H1 (cell line): ENCODE data around the gene SH2D7. TPM values are rescaled to one million over a fixed set of nuclear protein-coding genes. Genes with fewer than 3 reads are reported as not detected.

Source experiments
- ASH2L ChIP-seq: fragments of 200-600, 300-600 bp; sonication (generic); IDR thresholded peaks from one replicate; pipeline ENCODE4 v1.7.1; 2017; ENCODE audit warnings: low read length
- NANOG ChIP-seq: IDR thresholded peaks from 2 replicates; pipeline ENCODE4 v1.6.1; 2011; ENCODE audit warnings: low read length, low read depth, mild to moderate bottlenecking, inconsistent platforms; ENCODE audit not compliant: insufficient read depth, poor library complexity, severe bottlenecking
- RAD21 ChIP-seq, 2 experiments: IDR thresholded peaks in 1 of 2; conservative IDR thresholded peaks in 1 of 2; 2 replicates each; pipeline ENCODE4 v1.6.1; 2011; ENCODE audit warnings: low read depth in 2 of 2, low read length in 2 of 2, improper control_type of control experiment in 1 of 2, inconsistent platforms in 1 of 2, mild to moderate bottlenecking in 1 of 2, moderate library complexity in 1 of 2
- RNF2 ChIP-seq: fragments of 200-900, 300-1000 bp; sonication (generic); IDR thresholded peaks from 2 replicates; pipeline ENCODE4 v1.7.1; 2016; ENCODE audit warnings: borderline replicate concordance, low read depth, mild to moderate bottlenecking, antibody characterized with exemption, low read length; ENCODE audit not compliant: poor library complexity, severe bottlenecking; ENCODE audit errors: missing control alignments
- SIRT6 ChIP-seq: IDR thresholded peaks from one replicate; pipeline ENCODE4 v1.7.1; 2012; ENCODE audit warnings: low read length, inconsistent platforms
- YY1 ChIP-seq: IDR thresholded peaks from 2 replicates; pipeline ENCODE4 v1.6.1; 2011; ENCODE audit warnings: low read depth, mild to moderate bottlenecking, low read length
- polyA plus RNA-seq, 7 experiments: library from polyadenylated mRNA; depleted of rRNA in 3 of 7; stranded (reverse) in 5 of 7; unstranded in 2 of 7; fragments of >200 nt in 5 of 7; fragments of 200-250 nt in 2 of 7; gene quantifications; 1 replicate in 5 of 7; 2 replicates in 1 of 7; 4 replicates in 1 of 7; pipeline versions ENCODE4 v1.2.1 to v1.2.3, GENCODE V29; 2011 to 2013; ENCODE audit warnings: missing spikeins in 2 of 7, mixed read lengths in 2 of 7
- total RNA-seq: library from RNA; stranded (reverse); fragmentation: NEBNext Ultra II Directional; extraction: Animal tissue kit (Norgen Biotek cat#: 25700); gene quantifications from 2 replicates; pipeline ENCODE4 v1.2.1, GENCODE V29; 2021

The SH2D7 gene
- total and polyA plus RNA-seq, 2 of the 8 experiments (the other 6 are each of a cell fraction or from before 2014, with no cell fraction given), result not detected

DNA sequence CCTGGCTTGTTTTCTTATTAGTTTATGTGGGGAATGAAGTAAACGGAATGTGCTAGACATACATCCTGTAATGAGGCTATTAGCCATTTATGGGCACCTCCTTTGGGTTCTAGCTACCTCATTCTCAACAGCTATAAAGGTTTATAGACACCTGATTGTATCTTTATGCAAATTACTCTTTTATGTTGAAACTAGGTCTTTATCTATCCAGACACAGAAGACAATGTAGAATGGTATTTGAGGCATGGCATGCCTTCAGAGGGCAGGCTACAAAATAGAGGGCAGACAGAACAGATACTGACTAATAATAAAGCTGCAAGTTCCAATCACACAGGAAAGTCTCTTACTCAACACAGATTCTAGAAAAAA lies 41.9 kb upstream of the SH2D7 start (continued):
- TF ChIP-seq SIRT6 (no peak), RAD21 (IDR thresholded peaks at IDR 0.05 in 1 of 2, conservative IDR thresholded peaks at IDR 0.05 in 1 of 2; ENCODE audit: low read depth in 2 of 2, low read length in 2 of 2) (no peak), RNF2 (no peak), ASH2L (no peak), YY1 (no peak), NANOG (no peak)
